Mucosa of descending colon (tissue), 3 donors: Measurements from ENCODE around the gene LILRA5. TPM values are rescaled to one million over a fixed set of nuclear protein-coding genes. Genes with fewer than 3 reads are reported as not detected.
A peak's percentile ranks its signal among the peaks of the same experiment; 100 is the strongest.
"Not testable (repeated sequence)": the region's sequence is repeated elsewhere in the genome, so short reads cannot be mapped to it uniquely, and the experiment has no call there.

Experiments
- ATAC-seq: fragments of 200-7000 bp; cut with Tn5 transposase; one replicate; pipeline ENCODE4 v1.9.1; 2020; ENCODE audit warnings: mild to moderate bottlenecking, moderate library complexity
- DNase-seq, 3 donors: peaks; one replicate each; pipeline ENCODE4 v3.0.0-alpha.2; 2020
- H3K36me3 ChIP-seq: fragments of 200-600 bp; one replicate; pipeline ENCODE4 v1.8.0; 2021; ENCODE audit warnings: low read depth, mild to moderate bottlenecking
- H3K4me1 ChIP-seq: fragments of 200-600 bp; one replicate; pipeline ENCODE4 v1.8.0; 2021; ENCODE audit warnings: low read depth, mild to moderate bottlenecking
- H3K4me3 ChIP-seq: fragments of 200-600 bp; one replicate; pipeline ENCODE4 v1.8.0; 2021; ENCODE audit warnings: mild to moderate bottlenecking
- H3K9me3 ChIP-seq: fragments of 200-600 bp; one replicate; pipeline ENCODE4 v1.8.0; 2021; ENCODE audit warnings: mild to moderate bottlenecking
- intact Hi-C, 2 donors: fragments of 100-400 bp; cut with DNase I in 1 of 2; cut with micrococcal nuclease in 1 of 2; formaldehyde crosslinking; loops; one replicate each; pipeline versions ENCODE4 v1.11.0 to v1.11.1; 2022; cut with DNase I, micrococcal nuclease
- total RNA-seq, 3 donors: library from RNA; stranded (reverse); fragmentation: NEBNext Ultra II Directional in 2 of 3; extraction: Animal tissue kit (Norgen Biotek cat#: 25700) in 2 of 3; gene quantifications; one replicate each; pipeline versions ENCODE4 v1.2.1 to v1.2.4, GENCODE V29; 2021 to 2023
- TF ChIP-seq, protein P1 (sequence below): fragments of 200-600 bp; IDR thresholded peaks from one replicate; pipeline ENCODE4 v1.8.0; 2022; ENCODE audit warnings: antibody characterized with exemption, mild to moderate bottlenecking
- donor health status: DM: no; HTN: no; CAD: no; lungs with moderate emphysema.
- donor health status: DM: no; HTN: no; CAD: no.
- donor health status: DM: no; HTN: yes; CAD: no.

LILRA5 gene
- total RNA-seq, 3 donors from 2014 or later: 0.72 to 4.7 (median 1.8) TPM

DNA sequence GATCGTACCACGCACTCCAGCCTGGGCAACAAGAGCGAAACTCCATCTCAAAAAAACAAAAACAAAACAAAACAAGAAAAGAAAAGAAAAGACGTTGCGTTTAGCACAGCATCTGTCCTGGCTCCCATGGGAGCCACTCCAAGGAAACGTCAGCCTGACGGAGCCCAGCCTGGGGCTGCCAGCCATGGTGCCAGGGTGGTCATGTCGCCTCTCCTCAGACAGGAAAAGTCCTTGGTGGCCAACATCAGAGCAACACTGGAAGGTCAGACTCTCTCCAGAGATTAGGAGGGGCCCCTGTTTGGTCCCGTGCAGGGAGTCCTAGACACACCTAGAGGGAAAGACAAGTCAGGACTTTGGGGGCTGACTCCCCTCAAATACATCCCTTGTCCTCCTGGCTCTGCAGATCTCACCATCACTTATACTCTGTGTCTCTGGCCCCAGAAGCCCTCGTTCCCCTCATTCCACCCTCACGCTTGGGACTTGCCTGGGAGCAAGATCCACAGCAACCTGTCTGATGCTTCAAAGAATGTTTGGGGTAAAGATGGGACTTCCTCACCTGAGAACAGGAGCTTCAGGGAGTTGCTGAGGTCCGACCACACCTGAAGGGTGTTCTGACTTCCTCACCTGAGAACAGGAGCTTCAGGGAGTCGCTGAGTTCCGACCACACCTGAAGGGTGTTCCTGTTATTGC, 16.7 kb upstream of the LILRA5 start:
- Histone ChIP-seq H3K4me3 (no peak overlapping the region), H3K4me1 (no peaks in the 10 kb centered on the region), H3K36me3 (no peaks in the 10 kb centered on the region), H3K9me3 (no peaks in the 10 kb centered on the region)
- intact Hi-C loops: loop anchor here in 1 of 2 donors (10.0 kb wide), 1 partner anchor 65 kb away; no protein-coding TSS in a partner anchor
- TF ChIP-seq, protein P1, sequence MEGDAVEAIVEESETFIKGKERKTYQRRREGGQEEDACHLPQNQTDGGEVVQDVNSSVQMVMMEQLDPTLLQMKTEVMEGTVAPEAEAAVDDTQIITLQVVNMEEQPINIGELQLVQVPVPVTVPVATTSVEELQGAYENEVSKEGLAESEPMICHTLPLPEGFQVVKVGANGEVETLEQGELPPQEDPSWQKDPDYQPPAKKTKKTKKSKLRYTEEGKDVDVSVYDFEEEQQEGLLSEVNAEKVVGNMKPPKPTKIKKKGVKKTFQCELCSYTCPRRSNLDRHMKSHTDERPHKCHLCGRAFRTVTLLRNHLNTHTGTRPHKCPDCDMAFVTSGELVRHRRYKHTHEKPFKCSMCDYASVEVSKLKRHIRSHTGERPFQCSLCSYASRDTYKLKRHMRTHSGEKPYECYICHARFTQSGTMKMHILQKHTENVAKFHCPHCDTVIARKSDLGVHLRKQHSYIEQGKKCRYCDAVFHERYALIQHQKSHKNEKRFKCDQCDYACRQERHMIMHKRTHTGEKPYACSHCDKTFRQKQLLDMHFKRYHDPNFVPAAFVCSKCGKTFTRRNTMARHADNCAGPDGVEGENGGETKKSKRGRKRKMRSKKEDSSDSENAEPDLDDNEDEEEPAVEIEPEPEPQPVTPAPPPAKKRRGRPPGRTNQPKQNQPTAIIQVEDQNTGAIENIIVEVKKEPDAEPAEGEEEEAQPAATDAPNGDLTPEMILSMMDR: no peak
- ATAC-seq (no peak), DNase-seq (no peak)

DNA sequence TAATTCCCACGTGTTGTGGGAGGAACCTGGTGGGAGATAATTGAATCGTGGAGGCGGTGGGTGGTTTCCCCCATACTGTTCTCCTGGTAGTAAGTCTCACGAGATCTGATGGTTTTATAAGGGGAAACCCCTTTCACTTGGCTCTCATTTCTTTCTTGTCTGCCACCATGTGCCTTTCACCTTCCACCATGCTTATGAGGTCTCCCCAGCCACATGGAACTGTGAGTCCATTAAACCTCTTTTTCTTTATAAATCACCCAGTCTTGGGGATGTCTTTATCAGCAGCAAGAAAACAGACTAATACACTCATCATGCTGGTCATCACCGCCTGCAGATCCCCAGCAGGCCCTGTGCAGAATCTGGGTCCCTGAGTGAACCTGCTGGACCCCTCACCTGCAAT, 15.8 kb upstream of the LILRA5 start:
- H3K4me1 ChIP-seq, DNase-seq, H3K36me3 ChIP-seq, ATAC-seq, intact Hi-C loops, H3K9me3 ChIP-seq, H3K4me3 ChIP-seq: not testable (repeated sequence)

DNA sequence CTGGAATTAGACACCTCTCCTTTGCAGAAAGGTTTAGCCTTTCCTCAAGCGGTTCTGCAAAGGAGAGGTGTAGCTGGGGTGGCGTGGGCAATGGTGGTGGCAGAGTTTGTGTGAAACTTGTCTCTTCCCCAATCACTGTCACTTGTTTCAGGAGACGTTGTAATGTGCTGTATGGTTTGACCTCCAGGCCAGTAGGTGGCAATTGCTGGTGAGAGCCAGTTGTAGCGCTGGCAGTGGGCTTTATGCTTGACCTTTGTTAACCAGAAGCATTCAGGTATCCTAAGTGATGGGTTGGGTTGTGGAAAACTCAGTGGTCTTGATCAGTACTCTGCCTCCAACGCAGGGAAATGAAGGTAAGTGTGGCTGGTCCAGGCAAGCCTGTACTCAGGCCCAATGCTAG, 12.7 kb upstream of the LILRA5 start:
- TF ChIP-seq, protein P1: no peak
- H3K36me3 ChIP-seq: no peaks in the 10 kb centered on the region
- H3K9me3 ChIP-seq: no peaks in the 10 kb centered on the region
- DNase-seq: no peak
- ATAC-seq: no peak
- no peak overlapping the region for H3K4me3 ChIP-seq
- intact Hi-C loops: no loop called here
- no peaks in the 10 kb centered on the region for H3K4me1 ChIP-seq

- intact Hi-C loops: no loop called here
- Histone ChIP-seq H3K9me3 (no peaks in the 10 kb centered on the region), H3K4me1 (no peaks in the 10 kb centered on the region), H3K36me3 (no peaks in the 10 kb centered on the region), H3K4me3 (no peak overlapping the region)
- peak in 2 of 3 donors; percentile 10 to 65 for DNase-seq
- TF ChIP-seq, protein P1: peak; percentile 60
- peak; percentile 79 for ATAC-seq
Observed at GRCh38 chr19:54325194-54325621, 12.2 kb upstream of the LILRA5 start.

DNA sequence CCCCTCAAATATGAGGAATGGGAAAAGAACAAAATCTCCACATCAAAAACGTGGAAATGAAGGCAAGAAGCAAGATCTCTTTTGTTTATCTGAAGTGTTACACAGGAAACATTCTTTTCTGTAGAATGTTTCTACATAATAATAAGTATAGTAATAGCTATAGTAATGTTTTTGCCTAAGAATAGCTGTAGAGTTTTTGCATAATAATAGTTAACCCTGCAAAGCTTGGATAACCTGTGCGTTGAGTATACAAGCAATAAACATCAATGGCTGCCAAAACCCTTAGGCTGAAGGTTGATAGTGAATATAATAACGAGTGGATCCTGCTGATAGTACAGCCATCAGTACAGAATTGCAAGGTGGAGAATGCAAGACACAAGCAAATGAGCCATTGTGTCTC, 11.1 kb upstream of the LILRA5 start:
- DNase-seq (no peak), ATAC-seq (no peak)
- TF ChIP-seq, protein P1: no peak
- Histone ChIP-seq H3K4me3 (no peak overlapping the region), H3K36me3 (no peaks in the 10 kb centered on the region), H3K9me3 (no peaks in the 10 kb centered on the region), H3K4me1 (no peaks in the 10 kb centered on the region)
- intact Hi-C loops: no loop called here

GRCh38 chr19:54322934-54323333, 10.0 kb upstream of the LILRA5 start:
- H3K4me3 ChIP-seq, intact Hi-C loops, H3K36me3 ChIP-seq, H3K9me3 ChIP-seq, ATAC-seq, H3K4me1 ChIP-seq, DNase-seq: not testable (repeated sequence)

GRCh38 chr19:54322295-54322694, 9.3 kb upstream of the LILRA5 start:
- ATAC-seq, DNase-seq, H3K36me3 ChIP-seq, intact Hi-C loops, H3K4me1 ChIP-seq, H3K9me3 ChIP-seq, H3K4me3 ChIP-seq: not testable (repeated sequence)
